IPS DF 6.9 (cell line): Measurements from ENCODE around the gene MACROH2A2.
A peak's percentile ranks its signal among the peaks of the same experiment; 100 is the strongest.

ENCODE experiments used
- DNase-seq: peaks from one replicate; pipeline ENCODE4 v3.0.0-alpha.2; 2013; ENCODE audit warnings: low read depth, low spot score
- H3K27ac ChIP-seq: one replicate; pipeline ENCODE4 v1.5.1; 2013; ENCODE audit warnings: low read length, control low read depth
- H3K27me3 ChIP-seq: 2 replicates; pipeline ENCODE4 v1.6.1; 2013; ENCODE audit warnings: mild to moderate bottlenecking, low read length; ENCODE audit not compliant: control insufficient read depth, insufficient read depth
- H3K36me3 ChIP-seq: 2 replicates; pipeline ENCODE4 v1.6.1; 2013; ENCODE audit warnings: low read length; ENCODE audit not compliant: control insufficient read depth, insufficient read depth
- H3K4me1 ChIP-seq: 2 replicates; pipeline ENCODE4 v1.6.1; 2013; ENCODE audit warnings: low read length; ENCODE audit not compliant: control insufficient read depth, insufficient read depth
- H3K4me3 ChIP-seq: 2 replicates; pipeline ENCODE4 v1.5.1; 2013; ENCODE audit warnings: mild to moderate bottlenecking, low read length
- H3K9me3 ChIP-seq: 2 replicates; pipeline ENCODE4 v1.6.1; 2013; ENCODE audit warnings: low read length, inconsistent platforms; ENCODE audit not compliant: control insufficient read depth, insufficient read depth
- WGBS: extraction: QIAGEN DNeasy Blood & Tissue Kit; methylation state at CpG from one replicate; pipeline ENCODE4 v1.1.7; 2013; ENCODE audit warnings: mixed read lengths, missing lambda C conversion rate; ENCODE audit not compliant: insufficient read length, insufficient coverage; 5-methylcytosine and 5-hydroxymethylcytosine counted together

Gene MACROH2A2

DNA sequence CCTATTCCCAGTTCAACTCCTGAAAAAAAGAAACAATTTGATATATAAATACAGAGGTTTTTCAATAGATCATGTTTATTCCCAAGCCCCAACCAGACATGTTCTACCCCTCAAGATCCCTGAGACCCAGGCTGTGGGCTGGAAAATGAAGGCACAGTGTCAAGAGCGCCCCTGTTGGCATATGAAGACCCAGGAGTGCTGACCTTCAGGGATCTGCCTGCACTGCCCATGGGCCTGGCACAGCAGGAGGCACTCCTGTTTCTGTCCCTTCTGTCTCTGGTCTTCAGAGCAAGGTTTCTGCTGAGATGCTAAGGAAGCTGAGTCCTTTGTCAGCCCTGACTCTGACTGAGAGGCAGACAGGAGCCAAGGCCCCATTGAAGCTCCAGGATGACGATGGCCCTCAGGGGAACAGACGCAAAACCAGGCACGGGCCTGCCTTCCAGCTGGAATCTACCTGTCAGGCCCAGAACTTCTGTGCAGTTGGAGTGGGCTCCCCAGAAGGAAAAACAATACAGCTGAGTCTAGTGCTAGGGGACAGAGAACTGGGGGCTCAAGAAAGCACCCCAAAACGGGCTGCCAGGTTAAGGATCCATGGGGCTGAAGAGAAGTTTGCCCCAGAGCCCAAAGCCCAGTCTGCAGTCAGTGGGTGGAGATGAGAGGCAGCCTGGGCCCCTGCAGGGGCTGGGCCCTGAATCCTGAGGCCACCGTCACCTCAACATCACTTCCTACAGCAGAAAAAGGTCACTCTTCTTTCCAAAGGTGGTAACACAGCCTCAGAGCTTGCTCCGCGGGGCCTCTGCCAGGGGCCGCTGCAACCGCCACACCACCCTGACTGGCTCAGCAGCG lies 86.7 kb downstream of the MACROH2A2 start:
- no peaks in the 10 kb centered on the region for H3K4me1 ChIP-seq
- DNase-seq, result no peak
- no peak overlapping the region for H3K27ac ChIP-seq
- no peak overlapping the region for H3K4me3 ChIP-seq
- H3K36me3 ChIP-seq, result 0 out of 2 replicates have a peak, but pooled peaks cover 2% of the 10 kb centered on the region
- no CpG with 5 or more reads among the region's 11 CpGs for WGBS
- H3K27me3 ChIP-seq, result no peaks in the 10 kb centered on the region
- no peaks in the 10 kb centered on the region for H3K9me3 ChIP-seq

DNA sequence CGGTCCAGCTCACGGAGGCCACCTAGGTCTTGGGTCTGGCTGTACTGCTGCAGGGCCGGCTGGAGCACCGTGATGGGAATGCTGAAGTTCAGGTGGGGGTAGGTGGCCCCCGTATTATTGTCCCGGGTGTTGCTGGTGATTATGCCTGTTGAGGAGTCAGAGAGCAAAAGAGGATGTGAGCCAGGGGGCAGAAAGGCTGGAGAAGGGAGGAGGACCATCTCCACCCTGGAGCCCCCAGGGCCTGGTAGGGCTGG lies 87.3 kb downstream of the MACROH2A2 start:
- H3K27ac ChIP-seq, result no peak overlapping the region
- no peaks in the 10 kb centered on the region for H3K4me1 ChIP-seq
- H3K4me3 ChIP-seq, result no peak overlapping the region
- no peaks in the 10 kb centered on the region for H3K27me3 ChIP-seq
- 0 out of 2 replicates have a peak, but pooled peaks cover 2% of the 10 kb centered on the region for H3K36me3 ChIP-seq
- no peaks in the 10 kb centered on the region for H3K9me3 ChIP-seq
- no peak for DNase-seq
- no CpG with 5 or more reads among the region's 6 CpGs for WGBS

DNA sequence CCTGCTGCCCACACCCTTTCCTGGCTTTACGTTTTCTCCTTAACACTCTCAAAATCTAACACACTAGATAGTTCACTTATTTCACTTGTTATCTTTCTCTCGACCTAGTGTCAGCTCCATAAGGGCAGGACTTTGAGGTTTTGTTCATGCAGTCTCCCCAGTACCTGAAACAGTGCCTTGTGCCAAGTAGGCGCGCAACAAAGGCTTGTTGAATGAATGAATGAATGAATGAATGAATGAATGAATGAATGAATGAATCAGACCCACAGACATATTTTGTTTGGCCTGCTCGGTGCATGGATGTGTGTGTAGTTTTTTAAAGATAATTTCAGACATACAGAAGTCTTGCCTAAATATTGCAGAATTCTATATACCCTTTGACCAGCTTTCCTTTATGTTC lies 87.7 kb downstream of the MACROH2A2 start:
- H3K27me3 ChIP-seq, result no peaks in the 10 kb centered on the region
- 0 out of 2 replicates have a peak, but pooled peaks cover 2% of the 10 kb centered on the region for H3K36me3 ChIP-seq
- H3K4me3 ChIP-seq, result no peak overlapping the region
- H3K9me3 ChIP-seq, result no peaks in the 10 kb centered on the region
- WGBS, result no CpG with 5 or more reads among the region's 5 CpGs
- no peak for DNase-seq
- no peak overlapping the region for H3K27ac ChIP-seq
- H3K4me1 ChIP-seq, result 0 out of 2 replicates have a peak, but pooled peaks cover 1% of the 10 kb centered on the region

DNA sequence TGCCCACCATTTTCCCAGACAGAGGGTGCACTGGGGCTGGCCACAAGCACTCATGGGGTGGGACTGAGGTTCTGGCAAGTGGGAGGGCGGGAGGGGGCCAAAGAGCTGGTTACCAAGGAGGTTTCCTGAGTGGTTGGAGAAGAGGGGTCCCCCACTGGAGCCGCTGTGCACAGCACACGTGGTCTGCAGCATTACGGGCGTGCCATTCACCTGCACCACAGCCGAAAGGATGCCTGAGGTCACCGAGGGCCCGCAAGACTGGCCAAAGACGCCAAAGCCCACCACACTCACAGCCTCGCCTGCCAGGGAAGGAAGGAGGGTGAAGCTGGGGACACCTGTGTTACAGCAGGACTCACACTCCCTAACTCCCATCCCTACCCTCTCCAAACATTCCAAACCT lies 89.9 kb downstream of the MACROH2A2 start:
- no CpG with 5 or more reads among the region's 10 CpGs for WGBS
- H3K36me3 ChIP-seq, result 0 out of 2 replicates have a peak, but pooled peaks cover 2% of the 10 kb centered on the region
- no peak for DNase-seq
- H3K27me3 ChIP-seq, result no peaks in the 10 kb centered on the region
- no peak overlapping the region for H3K4me3 ChIP-seq
- no peaks in the 10 kb centered on the region for H3K9me3 ChIP-seq
- 0 out of 2 replicates have a peak, but pooled peaks cover 2% of the 10 kb centered on the region for H3K4me1 ChIP-seq
- H3K27ac ChIP-seq, result no peak overlapping the region

DNA sequence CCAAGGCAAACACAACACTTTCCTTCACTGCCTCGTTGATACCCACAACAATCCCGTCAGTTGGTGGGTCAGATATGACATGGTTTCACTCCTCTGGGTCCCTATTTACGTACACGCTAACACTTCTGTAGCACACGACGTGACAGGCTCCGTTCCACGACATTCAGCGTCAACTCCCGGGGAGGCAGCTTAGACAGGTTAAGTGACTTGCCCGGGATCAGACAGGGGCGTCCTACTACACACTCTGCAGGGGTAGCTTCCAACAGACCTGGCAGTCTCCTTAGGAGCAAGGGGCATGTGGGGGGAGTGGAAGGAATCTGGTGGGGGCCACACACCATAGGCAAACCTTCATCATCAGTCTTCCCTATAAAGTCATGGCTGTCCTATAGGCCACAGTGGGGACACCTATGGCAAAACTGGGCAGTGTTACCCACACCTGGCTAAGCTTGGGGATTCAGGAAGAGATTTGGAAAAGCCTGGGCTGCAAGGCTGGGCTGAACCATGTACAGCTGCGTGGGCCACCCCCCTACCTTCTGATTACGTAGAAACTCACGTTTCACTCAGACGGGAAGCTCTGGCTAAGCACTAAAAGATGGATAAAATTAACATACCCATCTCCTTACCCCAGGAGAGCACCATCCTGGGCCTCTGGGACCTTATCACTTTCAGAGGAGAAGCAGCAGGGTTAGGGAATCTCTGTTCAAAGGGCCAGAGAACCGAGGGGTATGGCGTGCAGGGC lies 91.9 kb downstream of the MACROH2A2 start:
- no peak for DNase-seq
- Histone ChIP-seq H3K9me3 (no peaks in the 10 kb centered on the region), H3K4me1 (0 out of 2 replicates have a peak, but pooled peaks cover 2% of the 10 kb centered on the region), H3K27me3 (no peaks in the 10 kb centered on the region), H3K36me3 (0 out of 2 replicates have a peak, but pooled peaks cover 2% of the 10 kb centered on the region), H3K4me3 (no peak overlapping the region), H3K27ac (no peak overlapping the region)
- no CpG with 5 or more reads among the region's 18 CpGs for WGBS

DNA sequence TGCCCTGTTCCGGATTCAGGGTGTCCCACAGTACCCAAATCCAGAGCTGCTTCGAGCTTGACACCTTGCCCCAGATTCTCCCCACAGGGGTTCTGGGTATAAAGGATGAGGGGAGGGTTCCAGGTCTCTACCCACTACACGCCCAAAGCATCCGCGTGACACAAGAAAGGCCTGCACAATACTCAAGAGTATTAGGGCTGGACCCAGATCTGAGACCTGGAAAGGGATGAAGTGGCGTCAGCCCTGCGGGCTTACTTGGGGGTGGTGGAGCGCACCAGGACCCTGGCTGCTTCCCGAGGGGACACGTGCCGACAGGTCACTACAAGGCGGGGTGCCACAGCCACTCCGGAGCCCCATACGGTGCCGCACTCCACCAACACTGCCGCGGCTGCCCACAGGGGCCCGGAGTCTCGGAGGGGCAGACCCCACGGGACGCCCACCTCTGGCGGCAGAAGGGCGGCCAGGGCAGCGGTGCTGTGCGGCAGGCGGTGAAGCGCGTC lies 92.6 kb downstream of the MACROH2A2 start:
- DNase-seq, result no peak
- Histone ChIP-seq H3K4me1 (0 out of 2 replicates have a peak, but pooled peaks cover 2% of the 10 kb centered on the region), H3K27ac (no peak overlapping the region), H3K4me3 (peak overlapping the region; percentile 66; the same call in 1 of the 2 replicates), H3K27me3 (no peaks in the 10 kb centered on the region), H3K36me3 (no peaks in the 10 kb centered on the region), H3K9me3 (no peaks in the 10 kb centered on the region)
- no CpG with 5 or more reads among the region's 28 CpGs for WGBS

DNA sequence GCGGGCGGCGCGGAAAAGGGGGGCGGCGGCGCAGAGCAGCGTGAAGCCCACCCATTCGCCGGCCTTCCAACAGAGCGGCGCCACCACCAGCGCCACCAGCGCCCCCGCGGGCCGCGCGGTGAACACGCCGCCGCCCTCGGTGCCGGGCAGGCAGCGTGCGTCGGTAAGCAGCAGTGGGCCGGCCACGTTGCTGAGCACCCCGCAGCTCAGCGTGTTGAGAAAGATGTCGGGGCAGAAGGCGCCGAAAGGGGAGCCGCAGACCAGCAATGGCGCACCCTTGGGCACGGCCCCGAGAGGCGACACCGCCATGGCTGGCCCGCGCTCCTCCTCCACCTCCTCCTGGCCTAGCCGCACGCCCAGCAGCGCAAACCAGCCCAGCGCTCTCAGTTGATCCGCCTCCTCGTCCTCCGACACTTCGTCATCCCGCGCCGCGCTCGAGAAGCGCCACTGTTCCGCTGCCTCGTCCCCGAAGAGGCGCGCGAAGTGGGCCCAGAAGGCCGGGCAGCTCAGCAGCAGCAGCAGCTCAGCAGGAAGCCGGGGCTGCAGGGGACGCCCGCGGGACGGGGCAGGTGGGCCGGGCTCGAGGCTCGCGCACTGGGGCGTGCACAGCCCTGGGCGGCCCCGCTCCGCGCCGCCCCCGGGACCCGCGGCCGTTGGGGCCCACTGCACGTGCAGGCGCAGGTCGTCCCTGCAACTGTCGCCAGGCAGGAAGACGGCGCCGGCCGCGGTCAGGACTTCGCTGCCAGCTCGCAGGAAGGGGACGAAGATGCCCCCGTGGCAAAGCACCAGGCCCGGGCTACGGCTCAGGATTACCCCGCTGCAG lies 93.2 kb downstream of the MACROH2A2 start:
- DNase-seq, result no peak
- Histone ChIP-seq H3K36me3 (no peaks in the 10 kb centered on the region; the same call in 1 of the 2 replicates), H3K4me1 (0 out of 2 replicates have a peak, but pooled peaks cover 2% of the 10 kb centered on the region), H3K27me3 (no peaks in the 10 kb centered on the region), H3K9me3 (no peaks in the 10 kb centered on the region), H3K27ac (no peak overlapping the region), H3K4me3 (peak overlapping the region; percentile 66; the same call in 1 of the 2 replicates)
- no CpG with 5 or more reads among the region's 98 CpGs for WGBS

DNA sequence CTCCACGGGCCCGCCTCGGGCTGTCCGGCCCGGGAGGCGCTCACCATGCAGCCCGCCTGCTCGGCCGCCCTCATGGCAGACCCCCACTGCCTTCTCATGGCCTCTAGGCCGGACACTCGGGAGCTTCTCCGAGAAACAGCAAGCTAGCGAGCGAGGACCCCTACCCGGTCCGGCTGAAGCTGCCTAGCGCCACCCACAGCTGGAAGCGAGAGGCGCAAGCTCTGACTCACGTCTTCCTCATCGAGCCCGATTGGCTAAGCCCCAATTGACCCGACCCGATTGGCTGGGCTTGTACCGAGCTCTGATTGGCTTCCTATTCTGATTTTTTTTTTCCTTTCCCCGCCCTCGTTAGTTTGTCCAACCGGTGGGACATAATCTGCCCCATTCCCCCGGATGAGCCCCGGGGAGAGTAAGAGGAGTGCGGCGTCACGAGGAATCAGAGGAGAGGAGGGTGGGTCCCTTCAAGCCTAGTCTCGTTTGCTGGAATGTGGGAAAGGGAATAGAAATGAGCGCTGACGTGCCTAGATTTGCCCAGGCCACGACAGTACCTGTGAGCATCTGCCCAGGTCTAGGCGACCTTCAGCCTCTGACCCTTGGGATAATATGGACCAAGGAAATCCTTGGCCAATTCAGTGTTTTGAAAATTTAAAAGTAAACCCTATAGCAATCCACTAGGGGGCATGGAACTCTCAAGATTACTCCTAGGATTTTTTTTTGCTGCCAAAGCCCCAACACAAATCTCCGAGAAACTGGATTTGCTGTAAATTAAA lies 94.0 kb downstream of the MACROH2A2 start, which contains the start of gene TYSND1:
TSS of gene TYSND1 (minus strand) at position 212 of the 770 bp plus-strand sequence. CDS start at position 98, 114 bp downstream.
- H3K36me3 ChIP-seq, result no peaks in the 10 kb centered on the region; the same call in 1 of the 2 replicates

DNA sequence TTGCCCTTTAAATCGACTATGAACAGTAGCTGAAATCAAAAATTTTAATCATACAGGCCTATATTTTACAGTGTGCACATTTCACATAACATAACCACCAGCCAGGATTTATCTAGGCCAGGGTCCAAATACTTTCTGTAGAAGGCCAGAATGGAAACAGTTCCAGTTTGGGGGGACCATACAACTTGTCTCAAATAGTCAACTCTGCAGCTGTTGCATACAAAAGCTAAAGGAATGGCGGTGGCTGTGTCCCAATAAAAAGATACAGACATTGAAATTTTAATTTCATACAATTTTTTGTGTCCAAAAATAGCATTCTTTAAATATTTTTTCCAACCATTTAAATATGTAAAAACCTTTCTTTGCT lies 94.6 kb downstream of the MACROH2A2 start:
- Histone ChIP-seq H3K4me3 (no peak overlapping the region), H3K4me1 (0 out of 2 replicates have a peak, but pooled peaks cover 2% of the 10 kb centered on the region), H3K27me3 (no peaks in the 10 kb centered on the region), H3K27ac (no peak overlapping the region), H3K9me3 (no peaks in the 10 kb centered on the region), H3K36me3 (peaks cover 3% of the 10 kb centered on the region; the same call in 1 of the 2 replicates)
- no CpG with 5 or more reads among the region's 2 CpGs for WGBS
- DNase-seq, result no peak

More for the DNA sequence above, 94.0 kb downstream of the MACROH2A2 start, which contains the start of gene TYSND1:
- DNase-seq, result peak; percentile 97
- no peaks in the 10 kb centered on the region for H3K9me3 ChIP-seq
- H3K27ac ChIP-seq, result no peak within 1 kb of the TSS
- no peaks in the 10 kb centered on the region for H3K27me3 ChIP-seq
- peak within 1 kb of the TSS; percentile 66; the same call in 1 of the 2 replicates for H3K4me3 ChIP-seq
- WGBS, result no CpG with 5 or more reads among the region's 39 CpGs
- 0 out of 2 replicates have a peak, but pooled peaks cover 2% of the 10 kb centered on the region for H3K4me1 ChIP-seq
